Measurements from ENCODE around the gene ZMIZ2.

DNA sequence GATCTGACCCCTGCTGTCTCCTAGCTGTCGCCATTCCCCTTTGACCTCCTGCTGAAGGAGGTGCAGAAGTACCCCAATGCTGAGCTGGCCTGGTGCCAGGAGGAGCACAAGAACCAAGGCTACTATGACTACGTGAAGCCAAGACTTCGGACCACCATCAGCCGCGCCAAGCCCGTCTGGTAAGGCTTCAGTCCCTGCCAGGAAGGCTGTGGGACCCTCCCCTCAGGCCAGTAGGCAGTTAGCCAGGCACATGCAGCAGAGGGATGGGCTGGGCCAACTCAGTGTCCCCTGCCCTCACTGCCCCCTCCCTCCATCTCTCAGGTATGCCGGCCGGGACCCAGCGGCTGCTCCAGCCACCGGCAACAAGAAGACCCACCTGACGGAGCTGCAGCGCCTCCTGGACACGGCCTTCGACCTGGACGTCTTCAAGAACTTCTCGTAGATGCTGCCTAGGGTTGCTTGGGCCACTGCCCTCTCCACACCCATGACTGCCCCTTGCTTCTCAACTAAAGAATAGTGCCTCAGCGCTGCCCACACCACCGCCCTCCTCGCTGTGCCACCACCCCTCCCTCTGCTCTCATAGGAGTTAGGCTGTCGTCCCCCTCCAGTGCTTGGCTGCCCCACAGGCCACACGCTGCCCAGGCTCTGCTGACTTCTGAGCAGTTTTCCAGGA is 41.0 kb upstream of the ZMIZ2 start:
- TF ChIP-seq RAD21 (IDR thresholded peaks at IDR 0.05) (no peak), SP1 (IDR thresholded peaks at IDR 0.05) (no peak), REST (IDR thresholded peaks at IDR 0.05) (no peak), TAF1 (conservative IDR thresholded peaks at IDR 0.05) (no peak), ZBTB33 (IDR thresholded peaks at IDR 0.05) (no peak), YY1 (IDR thresholded peaks at IDR 0.05) (no peak), JUND (IDR thresholded peaks at IDR 0.05) (no peak), GABPA (IDR thresholded peaks at IDR 0.05 in 1 of 2, conservative IDR thresholded peaks at IDR 0.05 in 1 of 2) (no peak)
- TF ChIP-seq, protein P1, sequence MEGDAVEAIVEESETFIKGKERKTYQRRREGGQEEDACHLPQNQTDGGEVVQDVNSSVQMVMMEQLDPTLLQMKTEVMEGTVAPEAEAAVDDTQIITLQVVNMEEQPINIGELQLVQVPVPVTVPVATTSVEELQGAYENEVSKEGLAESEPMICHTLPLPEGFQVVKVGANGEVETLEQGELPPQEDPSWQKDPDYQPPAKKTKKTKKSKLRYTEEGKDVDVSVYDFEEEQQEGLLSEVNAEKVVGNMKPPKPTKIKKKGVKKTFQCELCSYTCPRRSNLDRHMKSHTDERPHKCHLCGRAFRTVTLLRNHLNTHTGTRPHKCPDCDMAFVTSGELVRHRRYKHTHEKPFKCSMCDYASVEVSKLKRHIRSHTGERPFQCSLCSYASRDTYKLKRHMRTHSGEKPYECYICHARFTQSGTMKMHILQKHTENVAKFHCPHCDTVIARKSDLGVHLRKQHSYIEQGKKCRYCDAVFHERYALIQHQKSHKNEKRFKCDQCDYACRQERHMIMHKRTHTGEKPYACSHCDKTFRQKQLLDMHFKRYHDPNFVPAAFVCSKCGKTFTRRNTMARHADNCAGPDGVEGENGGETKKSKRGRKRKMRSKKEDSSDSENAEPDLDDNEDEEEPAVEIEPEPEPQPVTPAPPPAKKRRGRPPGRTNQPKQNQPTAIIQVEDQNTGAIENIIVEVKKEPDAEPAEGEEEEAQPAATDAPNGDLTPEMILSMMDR (IDR thresholded peaks at IDR 0.05; ENCODE audit: low read depth, low read length, missing input control) = no peak
